Activated T-cell treated with anti-CD3 and anti-CD28 coated beads for 4 hours (primary cell): Measurements from ENCODE around the gene HNF1A.

Experiments
- DNase-seq: peaks from one replicate; pipeline ENCODE4 v3.0.0-alpha.2; 2020

HNF1A gene

GRCh38 chr12:120990487-120991055 is 12.2 kb downstream of the HNF1A start:
- no peak for DNase-seq

GRCh38 chr12:120991965-120992364 is 13.6 kb downstream of the HNF1A start:
- DNase-seq = no peak

GRCh38 chr12:120992989-120993388 is 14.6 kb downstream of the HNF1A start:
- no peak for DNase-seq

GRCh38 chr12:120993496-120993895 is 15.2 kb downstream of the HNF1A start:
- no peak for DNase-seq

- no peak for DNase-seq
These were observed 15.7 kb downstream of the HNF1A start for GRCh38 chr12:120994059-120994458.

GRCh38 chr12:120994589-120995337 is 16.4 kb downstream of the HNF1A start:
- no peak for DNase-seq

- DNase-seq = no peak
These were observed 17.9 kb downstream of the HNF1A start for GRCh38 chr12:120996133-120996746.

- DNase-seq = no peak
These were observed 19.1 kb downstream of the HNF1A start for GRCh38 chr12:120997448-120997847.

- no peak for DNase-seq
These were observed 20.1 kb downstream of the HNF1A start for GRCh38 chr12:120998435-120998834.

GRCh38 chr12:120999191-121000120 is 21.1 kb downstream of the HNF1A start:
- no peak for DNase-seq

- DNase-seq = no peak
These were observed 22.2 kb downstream of the HNF1A start for GRCh38 chr12:121000530-121000929.

- DNase-seq = no peak
These were observed 22.7 kb downstream of the HNF1A start for GRCh38 chr12:121001060-121001459.

GRCh38 chr12:121001841-121002483 is 23.6 kb downstream of the HNF1A start:
- no peak for DNase-seq

- DNase-seq = no peak
These were observed 25.3 kb downstream of the HNF1A start for GRCh38 chr12:121003650-121004049.

GRCh38 chr12:121004253-121004815 is 26.0 kb downstream of the HNF1A start:
- DNase-seq = no peak

- peak; percentile 7 for DNase-seq
These were observed 27.0 kb downstream of the HNF1A start for GRCh38 chr12:121005346-121005815.

- DNase-seq = no peak
These were observed 30.2 kb downstream of the HNF1A start for GRCh38 chr12:121008347-121009098.

GRCh38 chr12:121009741-121010140 is 31.4 kb downstream of the HNF1A start:
- DNase-seq = no peak

GRCh38 chr12:121010860-121011259 is 32.5 kb downstream of the HNF1A start:
- DNase-seq = no peak

- DNase-seq = no peak
These were observed 33.5 kb downstream of the HNF1A start for GRCh38 chr12:121011820-121012219.

GRCh38 chr12:121013715-121014114 is 35.4 kb downstream of the HNF1A start:
- DNase-seq = no peak
